ENCODE results near the gene STIM1. TPM values are rescaled to one million over a fixed set of nuclear protein-coding genes. Genes with fewer than 3 reads are reported as not detected.

Gene STIM1
- total RNA-seq, 2 donors from 2014 or later = 129 to 157 TPM

DNA sequence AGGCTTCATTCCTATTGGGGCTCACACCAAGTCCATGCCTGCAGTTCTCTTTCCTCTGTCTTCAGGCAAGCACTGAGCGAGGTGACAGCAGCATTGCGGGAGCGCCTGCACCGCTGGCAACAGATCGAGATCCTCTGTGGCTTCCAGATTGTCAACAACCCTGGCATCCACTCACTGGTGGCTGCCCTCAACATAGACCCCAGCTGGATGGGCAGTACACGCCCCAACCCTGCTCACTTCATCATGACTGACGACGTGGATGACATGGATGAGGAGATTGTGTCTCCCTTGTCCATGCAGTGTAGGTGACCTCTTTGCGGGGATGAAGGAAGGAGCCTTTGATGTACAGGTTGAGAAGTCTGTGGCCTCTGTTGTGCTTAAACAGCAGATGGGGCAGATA, 227.7 kb downstream of the STIM1 start:
- Mint-ChIP-seq H3K9me3 (no peaks in the 10 kb centered on the region), H3K27ac (no peak overlapping the region), H3K27me3 (ENCODE audit: low read depth) (no peaks in the 10 kb centered on the region), H3K4me3 (no peak overlapping the region), H3K36me3 (ENCODE audit: insufficient read depth in 2 of 2) (peaks cover 15 to 27% of the 10 kb centered on the region in 2 donors), H3K4me1 (ENCODE audit: low read depth) (peaks cover 14% of the 10 kb centered on the region)
- ATAC-seq (replicated peaks in 1 of 2) (no peak), DNase-seq (no peak)

DNA sequence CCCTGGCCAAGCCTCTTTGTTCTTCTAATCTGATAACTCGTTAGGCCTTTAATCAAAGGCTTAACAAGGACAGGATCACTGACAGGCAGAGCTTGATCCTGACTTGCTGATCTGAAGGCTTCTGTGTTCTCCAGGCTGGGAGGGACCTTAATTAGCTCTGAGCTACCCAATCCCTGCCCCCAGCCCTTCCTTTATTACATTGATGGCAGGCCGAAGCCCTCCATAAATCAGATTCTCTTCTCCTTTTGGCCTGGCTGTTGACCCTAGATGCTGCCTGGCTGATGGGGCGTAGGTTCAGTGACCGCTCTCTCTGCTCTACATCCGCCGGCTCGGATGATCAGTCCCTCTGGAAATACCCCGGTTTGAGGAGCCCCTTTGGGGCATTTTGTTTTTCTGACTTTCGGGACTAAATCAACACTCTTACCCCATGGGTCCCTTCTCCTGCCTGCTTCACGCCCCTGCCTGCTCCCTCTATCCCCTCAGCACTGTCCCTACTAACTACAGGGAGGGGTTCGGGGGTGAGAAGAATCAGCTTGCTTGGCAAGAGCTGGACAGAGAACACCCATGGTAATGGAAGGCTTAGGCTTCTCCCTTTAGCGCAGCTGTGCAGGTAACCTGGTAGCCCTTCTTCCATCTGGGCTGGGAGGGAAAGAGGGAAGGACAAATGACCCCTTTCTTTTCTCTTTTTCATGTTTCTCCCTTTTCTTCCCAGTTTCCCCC, 229.1 kb downstream of the STIM1 start:
- ATAC-seq (replicated peaks in 1 of 2) = no peak

GRCh38 chr11:4085575-4085974, 230.1 kb downstream of the STIM1 start:
- H3K9me3 Mint-ChIP-seq = no peaks in the 10 kb centered on the region
- H3K4me3 Mint-ChIP-seq = no peak overlapping the region
- peaks cover 25% of the 10 kb centered on the region for H3K4me1 Mint-ChIP-seq (ENCODE audit: low read depth)
- peaks cover 15 to 25% of the 10 kb centered on the region in 2 donors for H3K36me3 Mint-ChIP-seq (ENCODE audit: insufficient read depth in 2 of 2)
- no peak for ATAC-seq (replicated peaks in 1 of 2)
- no peak for DNase-seq
- H3K27me3 Mint-ChIP-seq (ENCODE audit: low read depth) = no peaks in the 10 kb centered on the region
- H3K27ac Mint-ChIP-seq = no peak overlapping the region

More for the DNA sequence above, 229.1 kb downstream of the STIM1 start:
- Mint-ChIP-seq H3K27me3 (ENCODE audit: low read depth) (no peaks in the 10 kb centered on the region), H3K4me3 (no peak overlapping the region), H3K27ac (no peak overlapping the region), H3K4me1 (ENCODE audit: low read depth) (peaks cover 15% of the 10 kb centered on the region), H3K9me3 (no peaks in the 10 kb centered on the region), H3K36me3 (ENCODE audit: insufficient read depth in 2 of 2) (peaks cover 15 to 27% of the 10 kb centered on the region in 2 donors)
- no peak for DNase-seq

GRCh38 chr11:4086575-4087353, 231.3 kb downstream of the STIM1 start:
- peak overlapping the region; percentile 66 for H3K27ac Mint-ChIP-seq
- no peaks in the 10 kb centered on the region for H3K9me3 Mint-ChIP-seq
- no peak for DNase-seq
- no peaks in the 10 kb centered on the region for H3K27me3 Mint-ChIP-seq (ENCODE audit: low read depth)
- H3K36me3 Mint-ChIP-seq (ENCODE audit: insufficient read depth in 2 of 2) = peaks cover 18 to 27% of the 10 kb centered on the region in 2 donors
- ATAC-seq (replicated peaks in 1 of 2) = no peak
- no peak overlapping the region for H3K4me3 Mint-ChIP-seq
- H3K4me1 Mint-ChIP-seq (ENCODE audit: low read depth) = peaks cover 37% of the 10 kb centered on the region

GRCh38 chr11:4087551-4087950, 232.1 kb downstream of the STIM1 start:
- ATAC-seq (replicated peaks in 1 of 2) = no peak
- Mint-ChIP-seq H3K4me3 (no peak overlapping the region), H3K27ac (peak overlapping the region; percentile 66), H3K9me3 (no peaks in the 10 kb centered on the region), H3K4me1 (ENCODE audit: low read depth) (peaks cover 45% of the 10 kb centered on the region), H3K36me3 (ENCODE audit: insufficient read depth in 2 of 2) (peaks cover 18 to 27% of the 10 kb centered on the region in 2 donors), H3K27me3 (ENCODE audit: low read depth) (no peaks in the 10 kb centered on the region)
- DNase-seq = no peak

DNA sequence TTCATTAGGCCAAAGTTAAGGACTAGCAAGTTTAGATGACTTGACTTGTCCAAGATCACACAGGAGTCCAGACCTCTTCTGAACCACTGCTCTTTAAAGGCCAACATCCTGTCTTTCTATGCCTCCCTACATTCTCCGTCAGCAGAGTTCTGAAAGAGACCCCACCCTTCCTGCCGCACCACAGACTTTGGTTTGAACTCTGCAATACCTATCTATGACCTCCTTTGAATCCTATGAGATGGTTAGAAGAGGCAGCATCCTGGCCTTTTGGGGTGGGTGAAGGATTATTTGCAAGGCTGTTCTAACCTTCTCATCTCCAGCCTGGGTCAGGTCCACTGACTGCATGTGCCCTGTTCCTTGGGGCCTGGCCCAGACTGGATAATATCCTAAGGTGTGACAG, 234.8 kb downstream of the STIM1 start:
- no peak overlapping the region for H3K4me3 Mint-ChIP-seq
- no peaks in the 10 kb centered on the region for H3K27me3 Mint-ChIP-seq (ENCODE audit: low read depth)
- H3K9me3 Mint-ChIP-seq = no peaks in the 10 kb centered on the region
- ATAC-seq (replicated peaks in 1 of 2) (no peak), DNase-seq (peak in 1 of 2 donors; percentile 19)
- peaks cover 19 to 22% of the 10 kb centered on the region in 2 donors for H3K36me3 Mint-ChIP-seq (ENCODE audit: insufficient read depth in 2 of 2)
- peaks cover 62% of the 10 kb centered on the region for H3K4me1 Mint-ChIP-seq (ENCODE audit: low read depth)
- H3K27ac Mint-ChIP-seq = peak overlapping the region; percentile 62

GRCh38 chr11:4092026-4092425, 236.6 kb downstream of the STIM1 start:
- no peak overlapping the region for H3K4me3 Mint-ChIP-seq
- ATAC-seq (replicated peaks in 1 of 2) = no peak

DNA sequence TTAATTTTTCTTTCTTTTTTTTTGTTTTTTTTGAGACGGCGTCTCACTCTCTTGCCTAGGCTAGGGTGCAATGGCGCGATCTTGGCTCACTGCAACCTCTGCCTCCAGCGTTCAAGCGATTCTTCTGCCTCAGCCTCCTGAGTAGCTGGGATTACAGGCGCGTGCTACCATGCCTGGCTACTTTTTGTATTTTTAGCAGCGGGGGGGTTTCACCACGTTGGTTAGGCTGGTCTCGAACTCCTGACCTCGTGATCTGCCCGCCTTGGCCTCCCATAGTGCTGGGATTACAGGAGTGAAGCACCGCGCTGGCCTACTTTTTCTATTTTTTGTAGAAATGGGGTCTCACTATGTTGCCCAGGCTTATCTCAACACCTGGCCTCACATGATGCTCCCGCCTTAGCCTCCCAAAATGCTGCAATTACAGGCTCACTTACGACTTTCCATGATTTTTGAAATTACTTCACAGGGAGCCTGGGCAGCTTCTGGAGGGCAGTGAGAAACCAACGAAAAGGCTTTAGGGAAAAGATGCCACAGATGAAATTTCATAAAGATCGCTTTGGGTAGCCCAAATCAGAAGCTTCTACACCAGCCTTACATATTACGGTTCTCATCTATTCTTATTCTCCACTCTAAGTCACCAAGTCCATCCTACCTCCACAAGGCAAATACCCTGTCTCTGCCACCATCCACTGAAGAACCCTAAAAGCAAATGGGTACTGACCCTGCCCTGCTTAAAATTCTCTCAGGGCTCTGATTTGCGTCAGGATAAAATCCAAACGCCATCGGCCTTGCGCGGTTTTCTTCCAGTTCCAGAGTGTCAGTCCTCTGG, 238.3 kb downstream of the STIM1 start:
- H3K4me3 Mint-ChIP-seq = peak overlapping the region; percentile 91 to 98
- ATAC-seq (replicated peaks in 1 of 2) (no peak), DNase-seq (peak in 1 of 2 donors; percentile 9)
- H3K4me1 Mint-ChIP-seq (ENCODE audit: low read depth) = peaks cover 77% of the 10 kb centered on the region
- no peaks in the 10 kb centered on the region for H3K27me3 Mint-ChIP-seq (ENCODE audit: low read depth)
- H3K9me3 Mint-ChIP-seq = no peaks in the 10 kb centered on the region
- peak overlapping the region; percentile 90 for H3K27ac Mint-ChIP-seq
- H3K36me3 Mint-ChIP-seq (ENCODE audit: insufficient read depth in 2 of 2) = peaks cover 10 to 13% of the 10 kb centered on the region in 2 donors

More at GRCh38 chr11:4092026-4092425, 236.6 kb downstream of the STIM1 start:
- no peaks in the 10 kb centered on the region for H3K9me3 Mint-ChIP-seq
- H3K4me1 Mint-ChIP-seq (ENCODE audit: low read depth) = peaks cover 66% of the 10 kb centered on the region
- H3K27me3 Mint-ChIP-seq (ENCODE audit: low read depth) = no peaks in the 10 kb centered on the region
- DNase-seq = peak in 1 of 2 donors; percentile 12
- H3K36me3 Mint-ChIP-seq (ENCODE audit: insufficient read depth in 2 of 2) = peaks cover 17 to 20% of the 10 kb centered on the region in 2 donors
- H3K27ac Mint-ChIP-seq = peak overlapping the region; percentile 44

- DNase-seq (peak; percentile 94 to 95), ATAC-seq (replicated peaks in 1 of 2) (peak; percentile 96 to 97)
- peaks cover 83% of the 10 kb centered on the region for H3K4me1 Mint-ChIP-seq (ENCODE audit: low read depth)
- H3K27me3 Mint-ChIP-seq (ENCODE audit: low read depth) = no peaks in the 10 kb centered on the region
- H3K4me3 Mint-ChIP-seq = peak within 1 kb of the TSS; percentile 91 to 98
- peaks cover 13 to 15% of the 10 kb centered on the region in 2 donors for H3K36me3 Mint-ChIP-seq (ENCODE audit: insufficient read depth in 2 of 2)
- H3K9me3 Mint-ChIP-seq = no peaks in the 10 kb centered on the region
- peak within 1 kb of the TSS; percentile 90 for H3K27ac Mint-ChIP-seq
Observed at GRCh38 chr11:4094348-4095291, 239.2 kb downstream of the STIM1 start, which contains the start of gene RRM1. RRM1 (plus strand) TSS chr11:4094799; CDS start chr11:4095013, 214 bp downstream.

- H3K27me3 Mint-ChIP-seq (ENCODE audit: low read depth) = no peaks in the 10 kb centered on the region
- DNase-seq = peak in 1 of 2 donors; percentile 8
- peaks cover 15 to 18% of the 10 kb centered on the region in 2 donors for H3K36me3 Mint-ChIP-seq (ENCODE audit: insufficient read depth in 2 of 2)
- no peak for ATAC-seq (replicated peaks in 1 of 2)
- peak overlapping the region; percentile 88 for H3K27ac Mint-ChIP-seq
- H3K4me3 Mint-ChIP-seq = peak overlapping the region; percentile 91 to 98
- H3K9me3 Mint-ChIP-seq = no peaks in the 10 kb centered on the region
- H3K4me1 Mint-ChIP-seq (ENCODE audit: low read depth) = peaks cover 82% of the 10 kb centered on the region
Observed at GRCh38 chr11:4095509-4096230, 240.2 kb downstream of the STIM1 start.

DNA sequence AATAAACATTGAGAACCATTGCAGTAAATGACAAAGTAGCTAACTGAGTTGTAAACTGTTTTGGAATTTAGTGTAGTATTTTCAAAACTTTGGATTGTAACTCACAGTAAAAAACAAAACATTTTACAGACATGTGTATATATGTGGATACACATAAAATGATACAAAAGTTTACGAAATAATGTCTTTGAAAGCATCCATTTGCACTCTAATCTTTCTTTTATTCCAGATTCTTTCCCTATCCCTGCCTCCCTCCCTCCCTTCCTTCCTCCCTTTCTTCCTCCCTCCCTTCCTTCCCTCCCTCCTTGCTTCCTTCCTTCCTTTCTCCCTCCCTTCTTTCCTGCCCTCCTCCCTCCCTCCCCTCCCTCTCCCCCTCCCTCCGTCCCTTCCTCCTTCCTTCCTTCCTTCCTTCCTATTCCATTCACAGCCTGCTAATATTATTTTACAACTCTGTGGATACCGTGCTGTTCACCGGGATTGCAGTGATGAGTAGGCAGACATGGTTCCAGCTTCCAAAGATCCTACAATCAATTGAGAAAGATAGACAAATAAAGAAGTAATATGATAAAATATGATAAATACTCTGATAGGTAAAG, 242.7 kb downstream of the STIM1 start:
- no peak for DNase-seq
- H3K36me3 Mint-ChIP-seq (ENCODE audit: insufficient read depth in 2 of 2) = peaks cover 16 to 30% of the 10 kb centered on the region in 2 donors
- H3K27me3 Mint-ChIP-seq (ENCODE audit: low read depth) = no peaks in the 10 kb centered on the region

More for the DNA sequence above, 242.7 kb downstream of the STIM1 start:
- H3K27ac Mint-ChIP-seq = peak overlapping the region; percentile 39
- no peak overlapping the region for H3K4me3 Mint-ChIP-seq
- H3K4me1 Mint-ChIP-seq (ENCODE audit: low read depth) = peaks cover 69% of the 10 kb centered on the region
- H3K9me3 Mint-ChIP-seq = no peaks in the 10 kb centered on the region
- ATAC-seq (replicated peaks in 1 of 2) = no peak
